ENCODE measurements around the gene NDUFB2.
"Not testable (repeated sequence)": the region's sequence is repeated elsewhere in the genome, so short reads cannot be mapped to it uniquely, and the experiment has no call there.

Gene NDUFB2

DNA sequence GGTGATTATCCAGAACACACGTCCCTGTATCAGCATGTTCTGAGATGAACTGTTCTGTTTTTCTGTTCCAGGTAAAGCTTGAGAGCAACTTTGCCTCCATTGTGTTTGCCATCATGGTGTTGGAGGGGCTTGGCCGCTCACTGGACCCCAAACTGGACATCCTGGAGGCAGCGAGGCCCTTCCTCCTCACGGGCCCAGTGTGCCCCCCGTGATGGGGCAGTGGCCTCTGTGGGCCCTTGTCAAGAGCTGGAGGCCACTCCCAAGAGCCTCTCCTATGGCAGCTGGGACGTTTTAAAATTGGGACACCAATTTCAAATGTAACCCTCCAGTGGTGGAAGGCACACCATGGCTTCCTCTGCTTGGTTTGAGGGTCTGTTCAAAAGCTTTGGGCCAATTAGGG, 1.9 kb upstream of the NDUFB2 start:
- DNase-seq: no peak

DNA sequence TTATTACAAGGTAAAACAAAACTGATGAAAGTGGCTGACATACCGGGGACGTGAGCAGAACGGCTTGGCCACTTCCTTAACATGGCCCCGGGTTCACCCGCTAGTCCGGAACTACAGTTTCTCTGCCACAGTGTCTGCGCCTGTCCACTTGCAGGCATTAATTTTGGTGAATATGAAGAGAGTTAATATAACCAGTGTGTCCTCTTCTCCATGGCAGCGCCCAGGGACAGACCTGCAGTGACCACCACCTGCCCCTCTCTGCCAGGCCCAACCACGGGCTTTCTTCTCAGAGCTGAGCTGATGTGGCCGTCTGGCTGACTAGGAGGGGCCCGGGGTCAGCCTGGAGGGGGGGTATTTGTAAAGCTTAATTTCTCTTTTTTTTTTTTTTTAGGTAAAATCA, 1.1 kb upstream of the NDUFB2 start:
- no peak for DNase-seq

DNA sequence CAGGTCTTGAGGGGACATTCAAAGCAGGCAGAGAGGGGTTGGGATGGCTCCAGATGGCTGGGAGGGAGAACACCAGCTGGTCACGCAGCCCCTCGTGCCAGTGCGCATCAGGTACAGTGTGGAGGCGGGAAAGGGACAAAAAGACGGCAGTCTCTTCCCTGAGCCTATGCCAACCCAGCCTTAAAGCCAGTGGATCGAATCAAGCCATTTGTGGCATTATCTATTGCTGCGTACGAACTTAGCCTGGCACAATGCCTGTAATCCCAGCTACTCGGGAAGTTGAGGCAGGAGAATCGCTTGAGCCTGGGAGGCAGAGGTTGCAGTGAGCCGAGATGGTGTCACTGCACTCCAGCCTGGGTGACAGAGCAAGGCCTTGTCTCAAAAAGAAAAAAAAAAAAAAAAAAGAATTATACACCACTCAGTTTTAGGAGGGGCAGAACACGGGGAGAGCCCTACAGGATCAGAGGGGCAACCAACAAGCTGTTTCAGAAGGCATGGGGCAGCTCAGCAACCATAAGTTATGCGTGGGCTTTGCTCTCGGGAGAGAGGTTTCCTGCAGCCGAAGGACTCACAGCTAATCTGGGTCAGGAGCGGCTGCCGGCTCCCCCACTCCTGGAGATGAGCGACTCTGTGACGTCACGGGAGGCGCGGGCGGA, 356 bp upstream of the NDUFB2 start:
- DNase-seq: peak in 1 of 2 experiments; percentile 65

DNA sequence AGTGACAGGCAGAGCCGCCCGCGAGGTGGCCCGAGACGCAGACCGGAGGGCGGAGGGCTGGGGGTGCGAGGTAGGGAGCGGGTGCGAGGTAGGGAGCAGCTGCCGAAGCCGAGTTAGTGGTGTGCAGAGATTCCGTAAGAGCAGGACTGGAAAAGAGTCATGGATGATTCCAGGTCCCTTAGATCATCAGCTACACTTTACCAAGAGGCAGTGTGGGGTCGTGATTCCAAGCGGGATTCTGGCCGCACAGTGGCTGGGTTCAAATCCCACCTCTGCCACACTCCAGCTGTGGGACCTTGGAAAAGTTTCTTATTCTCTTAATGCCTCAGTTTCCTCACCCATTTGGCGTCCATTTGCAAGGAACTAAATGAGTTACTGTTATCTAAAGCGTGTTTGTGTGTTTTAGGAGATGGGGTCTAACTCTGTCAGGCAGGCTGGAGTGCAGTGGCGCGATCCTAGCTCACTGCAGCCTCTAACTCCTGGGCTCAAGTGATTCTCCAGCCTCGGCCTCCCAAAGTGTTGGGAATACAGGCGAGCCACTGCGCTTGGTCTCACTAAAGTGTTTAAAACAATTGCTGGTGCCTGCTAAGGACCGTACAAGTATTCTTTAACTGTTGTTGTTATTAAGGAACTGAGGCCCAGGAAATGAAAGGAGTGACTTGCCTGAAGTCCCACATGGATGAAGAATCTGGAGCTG, 1.1 kb downstream of the NDUFB2 start:
- DNase-seq: no peak

DNA sequence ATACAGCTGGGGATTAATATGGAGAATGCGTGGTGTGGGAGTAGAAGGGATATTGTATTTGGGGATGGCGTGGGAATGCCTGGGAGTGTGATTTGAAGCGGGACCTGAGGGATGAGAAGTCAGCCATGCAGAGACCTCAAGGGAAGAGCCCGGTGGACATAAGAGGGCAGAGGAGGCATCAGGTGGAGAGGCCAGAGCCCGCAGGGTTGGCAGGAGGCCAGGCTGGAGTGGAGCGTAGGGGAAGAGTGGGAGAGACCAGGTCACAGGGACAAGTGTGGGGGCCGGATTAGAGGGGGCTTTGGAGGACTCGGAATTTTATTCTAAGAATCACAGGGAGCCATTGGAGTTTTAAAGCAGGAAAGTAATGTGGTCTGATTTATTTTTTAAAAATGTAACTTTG, 2.0 kb downstream of the NDUFB2 start:
- no peak for DNase-seq

DNA sequence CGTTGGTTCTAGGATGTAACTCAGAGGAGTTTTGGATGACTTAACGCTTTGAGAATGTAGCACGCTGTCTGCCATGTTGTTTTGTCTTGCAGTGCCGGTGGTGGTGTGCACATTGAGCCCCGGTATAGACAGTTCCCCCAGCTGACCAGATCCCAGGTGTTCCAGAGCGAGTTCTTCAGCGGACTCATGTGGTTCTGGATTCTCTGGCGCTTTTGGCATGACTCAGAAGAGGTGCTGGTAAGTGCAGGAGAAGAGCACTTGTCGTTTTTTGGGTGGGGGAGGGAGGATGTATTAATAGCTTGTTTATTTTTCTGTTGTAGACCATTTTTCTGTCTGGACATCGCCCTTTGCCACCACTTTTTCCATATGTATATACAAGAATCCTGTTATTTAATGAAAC, 6.3 kb downstream of the NDUFB2 start:
- DNase-seq: no peak

DNA sequence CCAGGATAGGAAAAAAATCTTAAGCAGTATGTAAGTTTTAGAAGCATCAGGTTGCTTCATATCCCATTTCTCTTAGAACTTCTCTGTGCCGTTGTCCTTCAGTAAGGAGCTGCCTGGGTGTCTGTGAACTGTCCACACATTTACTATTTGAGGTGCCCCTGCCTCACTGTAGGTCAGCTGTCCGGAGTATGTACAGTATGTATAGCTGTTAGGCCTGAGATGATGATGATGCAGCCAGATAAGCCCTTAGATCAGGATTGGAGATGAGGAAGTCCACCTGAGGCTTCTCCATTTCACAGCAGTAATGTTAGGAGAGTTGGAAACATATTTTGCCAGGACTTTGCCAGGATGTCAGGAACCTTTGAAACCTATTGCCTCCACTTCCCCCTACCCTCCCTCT, 7.7 kb downstream of the NDUFB2 start:
- no peak for DNase-seq

DNA sequence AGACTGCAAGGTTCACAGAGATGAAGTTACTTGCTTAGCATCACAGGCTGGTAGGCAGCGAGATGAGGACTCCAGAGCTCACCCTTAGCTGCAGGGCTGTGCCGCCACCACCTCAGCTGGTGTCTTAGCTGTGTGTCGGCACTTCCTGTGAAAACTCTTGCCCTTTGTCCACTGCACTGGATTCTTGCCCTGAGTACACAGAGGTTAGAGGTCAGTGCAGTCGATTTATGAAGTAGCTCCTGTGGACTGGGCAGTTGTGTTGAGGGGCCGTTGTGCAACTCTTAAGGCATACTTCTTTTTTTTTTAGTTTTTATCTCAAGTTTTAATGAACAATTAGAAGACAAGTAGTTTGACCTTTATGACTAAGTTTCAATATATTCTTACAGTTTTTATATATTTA, 10.6 kb downstream of the NDUFB2 start:
- no peak for DNase-seq

DNA sequence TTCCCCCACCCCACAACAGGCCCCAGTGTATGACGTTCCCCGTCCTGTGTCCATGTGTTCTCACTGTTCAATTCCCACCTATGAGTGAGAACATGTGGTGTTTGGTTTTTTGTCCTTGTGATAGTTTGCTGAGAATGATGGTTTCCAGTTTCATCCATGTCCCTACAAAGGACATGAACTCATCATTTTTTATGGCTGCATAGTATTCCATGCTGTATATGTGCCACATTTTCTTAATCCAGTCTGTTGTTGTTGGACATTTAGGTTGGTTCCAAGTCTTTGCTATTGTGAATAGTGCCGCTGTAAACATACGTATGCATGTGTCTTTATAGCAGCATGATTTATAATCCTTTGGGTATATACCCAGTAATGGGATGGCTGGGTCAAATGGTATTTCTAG, 12.3 kb downstream of the NDUFB2 start:
- DNase-seq: not testable (repeated sequence)

DNA sequence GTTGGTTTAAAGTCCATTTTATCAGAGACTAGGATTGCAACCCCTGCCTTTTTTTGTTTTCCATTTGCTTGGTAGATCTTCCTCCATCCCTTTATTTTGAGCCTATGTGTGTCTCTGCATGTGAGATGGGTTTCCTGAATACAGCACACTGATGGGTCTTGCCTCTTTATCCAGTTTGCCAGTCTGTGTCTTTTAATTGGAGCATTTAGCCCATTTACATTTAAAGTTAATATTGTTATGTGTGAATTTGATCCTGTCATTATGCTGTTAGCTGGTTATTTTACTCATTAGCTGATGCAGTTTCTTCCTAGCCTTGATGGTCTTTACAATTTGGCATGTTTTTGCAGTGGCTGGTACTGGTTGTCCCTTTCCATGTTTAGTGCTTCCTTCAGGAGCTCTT, 15.9 kb downstream of the NDUFB2 start:
- not testable (repeated sequence) for DNase-seq

DNA sequence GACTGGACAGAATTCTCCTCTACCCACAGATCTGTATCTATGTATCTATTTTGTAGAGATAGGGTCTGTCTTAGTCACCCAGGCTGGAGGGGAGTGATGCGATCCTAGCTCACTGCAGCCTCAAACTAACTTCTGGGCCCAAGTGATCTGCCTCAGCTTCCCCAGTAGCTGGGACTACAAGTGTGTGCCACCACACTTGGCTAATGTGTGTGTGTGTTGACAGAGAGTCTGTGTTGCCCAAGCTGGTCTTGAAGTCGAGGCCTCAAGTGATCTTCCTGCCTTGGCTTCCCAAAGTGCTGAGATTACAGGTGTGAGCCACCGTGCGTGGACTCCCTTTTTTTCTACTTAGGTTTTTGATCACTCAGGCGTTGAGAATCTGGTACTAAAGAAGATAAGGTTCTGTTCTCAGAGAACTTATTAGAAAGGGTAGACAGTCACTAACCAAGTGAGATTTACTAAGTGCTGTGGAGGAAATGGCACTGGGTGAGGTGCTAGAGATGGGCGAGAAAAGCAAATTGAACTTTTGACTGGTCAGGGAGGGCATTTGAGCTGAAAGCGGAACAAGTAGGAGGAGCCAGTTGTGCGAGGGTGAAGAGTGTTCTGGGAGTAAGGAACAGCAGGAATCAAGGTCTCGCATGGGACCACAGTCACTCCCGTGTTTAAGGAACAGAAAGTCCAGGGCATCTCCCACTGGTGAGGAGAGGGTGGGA, 18.0 kb downstream of the NDUFB2 start:
- DNase-seq: no peak

DNA sequence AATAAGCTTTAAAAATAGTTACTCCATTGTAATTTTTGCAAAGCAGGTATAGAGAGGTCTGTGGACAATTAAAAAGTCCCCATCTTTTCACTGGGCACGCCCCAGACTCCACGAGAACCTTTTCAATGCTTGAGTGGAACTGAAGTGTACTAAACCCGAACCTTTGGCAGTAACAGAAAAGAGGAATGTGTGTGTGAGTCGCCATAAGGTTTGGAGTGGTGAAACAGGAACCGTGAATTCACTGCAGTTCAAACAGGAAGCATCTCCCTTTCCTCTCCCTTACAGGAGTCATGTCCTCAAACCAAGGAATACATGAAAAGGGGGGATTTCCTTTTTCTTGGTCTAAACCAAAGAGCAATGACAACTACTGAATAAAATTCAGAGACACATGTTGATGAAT, 23.2 kb downstream of the NDUFB2 start:
- peak; percentile 31 to 56 for DNase-seq

DNA sequence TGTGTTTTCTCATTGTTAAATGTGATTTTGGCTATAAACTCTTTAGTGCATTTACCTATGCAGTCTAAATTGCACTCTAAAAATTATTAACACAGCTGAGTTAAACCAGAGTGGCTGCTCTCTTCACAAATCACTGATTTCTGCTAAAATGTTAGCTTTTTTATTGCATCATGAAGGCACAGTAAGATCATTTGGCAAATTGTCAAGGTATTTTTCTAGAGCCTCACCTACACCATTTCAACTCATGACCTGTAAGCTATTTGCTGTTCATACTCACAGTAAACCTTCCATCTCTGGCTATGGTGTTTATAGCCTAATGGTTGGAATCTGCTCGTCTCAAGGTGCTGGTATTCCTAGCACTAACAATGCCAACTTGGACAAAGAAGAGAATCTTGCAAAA, 25.7 kb downstream of the NDUFB2 start:
- no peak for DNase-seq

DNA sequence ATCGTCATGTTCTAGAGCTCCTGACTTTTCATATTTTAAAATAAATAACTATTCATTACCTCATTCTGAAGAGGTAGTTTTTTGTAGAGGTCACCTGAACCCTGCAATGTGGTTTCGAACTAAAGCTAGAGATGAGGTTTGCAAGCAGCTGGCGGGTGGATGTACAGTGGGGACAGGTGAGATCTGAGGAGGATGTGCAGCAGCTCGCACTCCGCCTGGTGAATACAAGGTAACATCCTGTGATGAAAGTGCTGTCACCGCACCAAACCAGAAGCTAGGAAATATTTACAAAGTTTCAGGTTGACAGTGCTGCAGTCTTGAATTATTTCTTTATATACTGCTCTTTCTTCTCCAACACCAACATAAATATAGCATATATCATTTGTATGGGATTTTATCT, 26.5 kb downstream of the NDUFB2 start:
- no peak for DNase-seq

DNA sequence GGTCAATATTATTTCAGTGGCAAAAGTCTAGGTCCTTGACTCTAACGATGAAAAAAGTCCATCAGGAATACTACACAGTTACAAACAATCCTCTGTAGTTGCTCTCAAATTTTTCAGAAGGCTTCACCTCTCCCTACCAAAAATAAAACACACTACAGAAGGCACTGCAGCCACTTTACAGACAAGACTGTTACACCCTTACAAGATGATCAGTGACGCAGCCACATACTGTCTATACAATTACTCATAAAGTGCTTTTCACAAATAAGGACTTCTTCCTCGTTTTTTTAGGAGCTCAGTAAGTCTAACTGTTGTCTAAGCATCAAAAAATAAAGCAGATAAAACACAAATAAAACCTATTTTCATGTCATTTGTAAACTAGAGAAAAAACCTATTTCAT, 27.1 kb downstream of the NDUFB2 start:
- no peak for DNase-seq

DNA sequence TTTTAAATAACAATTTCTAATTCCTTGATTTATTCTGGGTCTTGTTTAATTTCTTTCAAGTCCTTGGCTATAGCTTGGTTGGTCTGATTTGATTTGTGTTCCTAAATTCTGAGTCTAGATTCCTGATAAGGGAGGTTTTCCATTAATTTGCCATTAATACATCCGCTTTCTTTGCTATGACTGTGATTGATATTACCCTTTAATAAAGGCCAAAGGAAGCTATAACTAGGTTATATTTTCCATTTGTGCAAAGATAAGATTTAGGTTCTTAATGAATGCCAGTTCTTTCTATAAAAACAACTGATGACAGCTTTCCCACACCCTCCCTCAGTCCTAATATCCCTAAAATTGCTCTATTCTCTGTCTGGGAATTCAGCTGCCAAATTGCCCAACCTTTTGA, 28.2 kb downstream of the NDUFB2 start:
- no peak for DNase-seq

DNA sequence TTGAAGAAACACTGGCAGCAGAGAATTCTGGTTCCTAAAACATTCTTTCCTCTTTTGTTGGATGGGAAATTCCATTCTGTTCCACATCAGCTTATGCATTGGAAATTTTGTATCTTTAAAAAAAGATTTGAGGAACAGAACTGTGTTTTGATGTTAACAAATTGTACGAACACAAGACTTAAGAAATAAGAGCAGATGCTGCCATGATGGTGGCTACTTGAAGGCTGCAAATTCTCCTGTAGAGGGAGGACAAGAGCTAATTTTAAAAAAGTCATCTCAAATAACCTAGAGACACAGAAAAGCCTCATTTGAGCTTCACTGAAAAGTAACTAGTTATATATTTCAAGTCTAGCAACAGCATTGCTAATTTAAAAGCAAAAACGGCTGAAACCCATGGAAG, 29.8 kb downstream of the NDUFB2 start:
- DNase-seq: peak; percentile 39 to 44

DNA sequence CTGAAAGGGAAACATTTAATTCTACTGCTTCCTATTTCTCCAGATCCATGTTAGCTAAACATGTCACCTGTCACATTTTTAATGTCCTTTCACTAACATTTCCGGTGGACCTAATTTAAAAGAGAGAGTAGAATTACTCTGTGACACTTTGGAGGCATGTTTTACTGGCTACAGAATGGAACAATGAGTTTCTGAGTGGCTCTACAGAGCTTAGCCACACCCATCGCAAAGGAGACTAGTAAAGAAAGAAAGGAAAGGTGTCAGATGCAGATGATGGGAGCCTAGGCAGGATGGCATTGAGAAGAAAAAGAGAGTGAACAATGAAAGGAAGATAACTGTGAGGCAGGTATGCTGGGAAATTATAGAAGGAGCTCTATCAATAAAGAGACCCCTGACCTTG, 35.9 kb downstream of the NDUFB2 start:
- DNase-seq: no peak

DNA sequence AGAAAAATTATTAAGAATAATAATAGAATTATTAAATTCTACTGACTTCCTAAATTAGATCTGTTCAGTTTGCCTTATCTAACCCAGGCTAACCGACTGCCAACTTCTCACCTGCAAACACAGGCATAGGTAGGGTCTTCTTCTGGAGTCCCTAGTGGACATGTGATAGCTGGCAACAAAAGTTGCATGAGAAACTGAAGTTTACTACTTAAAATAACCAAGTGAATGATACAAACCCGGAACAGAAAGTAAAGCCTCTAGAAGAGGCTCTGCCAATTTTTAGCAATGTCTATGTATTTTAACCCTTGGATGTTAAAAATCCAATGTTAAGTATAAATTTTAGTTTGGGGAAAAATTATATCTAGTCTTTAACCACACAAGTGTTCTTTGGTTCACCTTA, 37.6 kb downstream of the NDUFB2 start:
- DNase-seq: no peak

DNA sequence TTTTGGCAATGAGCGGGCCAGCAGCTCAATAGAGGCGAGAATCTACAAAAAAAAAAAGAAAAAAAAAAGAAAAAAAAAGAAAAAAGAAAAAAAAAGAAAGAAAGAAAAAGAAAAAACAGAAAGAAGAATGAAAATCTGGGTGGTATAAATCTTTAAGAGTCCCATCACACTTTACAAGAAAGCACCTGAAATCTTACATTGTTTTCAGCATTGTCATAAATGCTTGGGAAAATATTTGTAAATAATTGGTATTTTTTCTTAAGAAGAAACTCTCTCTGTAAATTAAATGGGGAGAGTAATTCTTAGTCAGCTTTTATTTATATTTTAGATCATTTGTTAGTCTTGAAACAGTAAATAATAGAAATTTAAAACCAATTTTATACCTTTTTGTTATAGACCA, 38.2 kb downstream of the NDUFB2 start:
- no peak for DNase-seq

DNA sequence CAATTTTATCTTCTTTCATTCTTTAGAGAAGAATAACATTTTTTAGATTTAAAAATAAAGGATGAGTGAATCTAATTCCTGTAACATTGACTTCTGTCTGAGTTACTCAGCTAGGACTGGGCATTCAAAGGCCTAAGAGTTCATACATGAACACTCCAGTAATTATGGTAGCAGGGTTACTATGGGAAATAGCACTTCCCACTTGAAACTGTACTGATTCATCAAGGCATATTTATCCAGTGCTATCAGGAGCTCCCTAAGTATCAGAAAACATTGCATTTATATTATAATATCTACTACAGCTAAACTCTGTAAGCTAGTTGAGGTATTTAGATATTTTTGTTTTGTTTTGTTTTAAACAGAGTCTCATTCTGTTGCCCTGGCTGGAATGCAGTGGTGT, 41.8 kb downstream of the NDUFB2 start:
- DNase-seq: no peak

DNA sequence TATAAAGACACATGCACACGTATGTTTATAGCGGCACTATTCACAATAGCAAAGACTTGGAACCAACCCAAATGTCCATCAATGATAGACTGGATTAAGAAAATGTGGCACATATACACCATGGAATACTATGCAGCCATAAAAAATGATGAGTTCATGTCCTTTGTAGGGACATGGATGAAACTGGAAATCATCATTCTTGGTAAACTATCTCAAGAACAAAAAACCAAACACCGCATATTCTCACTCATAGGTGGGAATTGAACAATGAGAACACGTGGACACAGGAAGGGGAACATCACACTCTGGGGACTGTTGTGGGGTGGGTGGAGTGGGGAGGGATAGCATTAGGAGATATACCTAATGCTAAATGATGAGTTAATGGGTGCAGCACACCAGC, 46.7 kb downstream of the NDUFB2 start:
- not testable (repeated sequence) for DNase-seq

DNA sequence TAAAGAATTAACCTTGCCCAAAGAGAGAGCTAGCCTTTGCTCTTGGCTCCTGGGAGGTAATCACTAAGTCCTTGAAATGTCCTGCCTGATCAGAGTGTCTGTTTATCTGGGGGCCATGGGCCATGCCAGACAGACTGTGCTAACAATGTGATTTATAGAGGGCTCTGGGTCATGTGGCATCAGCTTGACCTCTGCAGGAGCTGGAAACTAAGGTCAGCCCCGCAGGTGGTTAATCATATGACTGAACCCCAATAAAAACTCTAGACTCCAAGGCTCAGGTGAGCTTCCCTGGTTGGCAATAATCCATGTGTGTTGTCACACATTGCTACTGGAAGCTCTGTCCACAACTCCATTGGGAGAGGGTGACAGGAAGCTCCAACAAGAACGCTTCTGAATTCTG, 47.5 kb downstream of the NDUFB2 start:
- DNase-seq: no peak

DNA sequence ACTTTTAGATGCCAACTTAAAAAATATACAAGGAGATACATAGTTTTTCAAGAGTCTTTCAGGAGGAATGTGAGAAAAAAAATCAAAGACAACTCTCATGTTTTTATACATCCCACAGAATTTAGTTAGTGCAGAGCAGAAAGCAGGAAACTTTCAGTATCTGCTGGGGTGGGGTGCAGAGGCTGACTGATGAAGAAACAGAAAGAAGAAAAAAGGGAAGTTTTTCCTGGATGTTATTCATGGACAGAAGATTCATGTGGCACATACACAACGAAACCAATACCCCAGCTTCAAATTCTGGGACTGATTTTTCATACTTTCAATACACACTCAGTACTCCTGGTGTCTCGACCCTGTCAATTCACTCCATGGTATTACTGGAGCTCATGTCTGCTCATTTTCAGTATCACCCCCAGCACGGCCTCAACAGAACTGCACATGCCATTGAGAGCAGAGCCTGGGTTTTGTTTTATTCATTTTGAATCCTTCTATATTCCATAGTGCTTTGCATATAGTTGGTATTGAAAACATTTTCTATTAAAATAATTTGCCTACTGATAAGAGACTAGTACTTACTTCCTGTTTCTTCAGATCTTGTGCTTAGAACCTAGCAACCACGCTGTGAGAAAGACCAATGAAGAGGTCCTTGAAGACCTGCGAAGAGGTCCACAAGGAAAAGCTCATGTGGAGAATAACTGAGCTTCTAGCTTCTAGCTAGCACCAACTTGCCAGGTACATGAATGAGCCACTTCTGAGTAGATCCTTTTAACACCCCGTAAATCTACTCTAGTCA, 49.0 kb downstream of the NDUFB2 start:
- no peak for DNase-seq

Data from AML-193 (cell line).